ENCODE measurements around the gene PALS1. TPM values are rescaled to one million over a fixed set of nuclear protein-coding genes. Genes with fewer than 3 reads are reported as not detected.

The PALS1 gene
- total and polyA plus RNA-seq, 2 of the 8 experiments (the other 6 are each of a cell fraction or from before 2014, with no cell fraction given) = 6.7 to 25.1 TPM

- FAIRE-seq = no peak
- no peak overlapping the region for H3K23ac ChIP-seq (ENCODE audit: insufficient read length)
Observed at GRCh38 chr14:67270145-67270753, 29.0 kb downstream of the PALS1 start.

More at GRCh38 chr14:67270145-67270753, 29.0 kb downstream of the PALS1 start:
- Histone ChIP-seq H3K79me2 (ENCODE audit: control insufficient read depth in 1 of 2, insufficient read depth in 2 of 2, low read length in 2 of 2) (peaks cover 0 to 46% of the 10 kb centered on the region in 2 experiments; a peak in 3 of 4 replicates), H2BK15ac (ENCODE audit: low read length) (no peak overlapping the region), H4K5ac (ENCODE audit: insufficient read length, low read depth, low read length) (no peak overlapping the region), H3K4me1 (replicated peaks in 1 of 4; ENCODE audit: control insufficient read depth in 3 of 4, insufficient read depth in 4 of 4, low read length in 3 of 4) (peaks cover 5 to 17% (median 8%) of the 10 kb centered on the region in 4 experiments; a peak in 6 of 7 replicates), H3K27ac (ENCODE audit: low read depth, low read length) (peak overlapping the region; percentile 62; the same call in 1 of the 2 replicates), H3K27me3 (replicated peaks in 1 of 4; ENCODE audit: control insufficient read depth in 3 of 4, extremely low read depth in 1 of 4, insufficient read depth in 3 of 4, low read length in 3 of 4) (no peaks in the 10 kb centered on the region), H3K4me3 (ENCODE audit: extremely low read depth in 1 of 4, insufficient read depth in 2 of 4, low read depth in 3 of 4, low read length in 4 of 4) (peak overlapping the region in 1 of 4 experiments; percentile 41; a peak in 1 of 8 replicates), H3K36me3 (ENCODE audit: control insufficient read depth in 2 of 4, insufficient read depth in 4 of 4, low read length in 3 of 4) (no peaks in the 10 kb centered on the region), H4K8ac (ENCODE audit: extremely low read depth, insufficient read depth, low read length) (no peak overlapping the region), H2AFZ (ENCODE audit: low read length) (no peak overlapping the region), H2AK5ac (ENCODE audit: low read depth, low read length) (no peak overlapping the region), H2BK12ac (ENCODE audit: low read depth, low read length) (no peak overlapping the region), H3K9ac (replicated peaks in 1 of 4; ENCODE audit: extremely low read depth in 1 of 4, low read depth in 3 of 4, low read length in 3 of 4) (no peak overlapping the region), H3K14ac (ENCODE audit: insufficient read length) (no peak overlapping the region), H3K4ac (replicated peaks; ENCODE audit: insufficient read length, low read depth, low read length) (no peak overlapping the region), H4K91ac (replicated peaks; ENCODE audit: insufficient read length, low read length) (no peak overlapping the region), H3K23me2 (ENCODE audit: low read depth, low read length) (no peaks in the 10 kb centered on the region), H2BK5ac (ENCODE audit: low read depth, low read length) (no peak overlapping the region), H3K9me3 (ENCODE audit: insufficient read depth in 2 of 2, low read depth in 1 of 2, low read length in 1 of 2) (no peaks in the 10 kb centered on the region), H3K4me2 (ENCODE audit: insufficient read depth in 1 of 2, low read depth in 2 of 2, low read length in 2 of 2) (peak overlapping the region; percentile 38 to 54; a peak in 3 of 4 replicates), H3K56ac (replicated peaks; ENCODE audit: insufficient read length, low read depth, low read length) (no peak overlapping the region), H2BK120ac (replicated peaks; ENCODE audit: low read depth, low read length) (no peak overlapping the region), H4K20me1 (replicated peaks in 1 of 2; ENCODE audit: control insufficient read depth in 1 of 2, insufficient read depth in 2 of 2, low read length in 2 of 2) (peaks cover 2 to 3% of the 10 kb centered on the region in 2 experiments), H3K18ac (ENCODE audit: extremely low read depth, low read length) (no peak overlapping the region), H2BK20ac (ENCODE audit: low read length) (no peak overlapping the region), H3K79me1 (ENCODE audit: low read depth, low read length) (no peaks in the 10 kb centered on the region)
- ChIA-PET CTCF (ENCODE audit: partially characterized antibody) (interaction anchor here (0.6 to 4.2 kb wide), 4 partner anchors 13 to 83 kb away, joined by 3 to 19 read pairs (median 4); no protein-coding TSS in a partner anchor), POLR2A (ENCODE audit: partially characterized antibody) (interaction anchor here (0.8 to 1.5 kb wide), 3 partner anchors 13 to 29 kb away, joined by 4 to 6 read pairs (median 5); partner anchors contain the start of gene PALS1)
- TF ChIP-seq ASH2L (IDR thresholded peaks at IDR 0.05; ENCODE audit: low read length) (no peak), POLR2A (IDR thresholded peaks at IDR 0.05; ENCODE audit: control extremely low read depth in 1 of 2, low read depth in 2 of 2, low read length in 2 of 2) (no peak), MAFK (IDR thresholded peaks at IDR 0.05; ENCODE audit: low read depth, low read length) (no peak)
- no peak for DNase-seq (ENCODE audit: low read depth in 1 of 2, low spot score in 2 of 2)
- 70% methylated on average over 3 of the region's 3 CpGs; no CpG with 5 or more reads in 1 of the 2 experiments for WGBS, 2 experiments (ENCODE audit: extremely low coverage in 1 of 2, insufficient coverage in 1 of 2, insufficient read length in 1 of 2, insufficient replicate concordance in 2 of 2, low coverage in 1 of 2, low lambda C conversion rate in 2 of 2, missing lambda C conversion rate in 1 of 2)
